Astrocyte of the cerebellum (primary cell): ENCODE data around the gene ZDBF2.
"Not testable (repeated sequence)": the region's sequence is repeated elsewhere in the genome, so short reads cannot be mapped to it uniquely, and the experiment has no call there.

ENCODE experiments used
- DNase-seq: peaks from one replicate; pipeline ENCODE4 v3.0.0-alpha.2; 2011; ENCODE audit warnings: low read depth
- H3K4me3 ChIP-seq: 2 replicates; pipeline ENCODE4 v1.5.1; 2011; ENCODE audit warnings: mild to moderate bottlenecking, low read depth, low read length, moderate library complexity
- in situ Hi-C: cut with HindIII; loops from 2 replicates; pipeline ENCODE4 v1.10.0; 2017; ENCODE audit warnings: low sequenced_read_pairs
- TF ChIP-seq, protein P1 (sequence below): IDR thresholded peaks from 2 replicates; pipeline ENCODE4 v1.5.1; 2012; ENCODE audit warnings: low read length, low read depth, moderate library complexity, mild to moderate bottlenecking; ENCODE audit errors: missing control alignments

ZDBF2 gene

DNA sequence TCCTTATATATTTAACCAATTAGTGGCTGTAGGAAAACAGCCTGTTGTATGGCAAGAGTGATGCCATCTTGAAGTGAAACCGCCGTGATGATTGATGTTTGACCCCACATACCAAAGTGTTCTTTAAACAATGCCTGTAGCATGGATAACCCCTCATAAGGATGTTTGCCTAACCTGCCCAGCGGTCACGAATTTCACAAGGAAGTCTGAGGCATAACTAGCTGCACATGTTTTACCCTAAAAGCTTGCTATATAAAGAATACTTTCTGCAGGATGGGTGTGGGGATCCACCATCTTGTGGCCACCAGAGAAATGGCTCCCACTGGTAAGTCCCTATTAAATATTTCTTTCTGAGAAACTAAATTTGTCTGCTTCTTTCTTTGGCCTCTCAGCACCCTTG is 68.7 kb downstream of the ZDBF2 start:
- in situ Hi-C loops = no loop called here

DNA sequence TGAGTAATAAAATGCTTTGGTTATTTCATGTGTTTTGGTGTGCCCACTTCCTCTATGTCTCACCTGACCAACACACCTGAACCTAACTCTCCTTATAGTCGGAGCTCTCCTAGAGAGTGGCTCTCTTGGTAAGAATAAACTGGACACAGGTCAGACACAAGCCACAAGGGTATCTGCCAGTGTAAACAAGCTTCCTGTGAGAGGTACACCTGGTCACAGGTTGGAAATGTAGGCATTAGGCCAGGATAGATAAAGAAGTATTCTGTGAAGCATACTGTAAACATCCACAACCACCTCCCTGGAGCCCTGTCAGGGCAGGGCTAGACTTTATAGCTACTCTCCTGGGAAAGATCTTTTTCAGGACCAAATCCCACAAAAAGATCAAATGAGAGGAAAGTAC is 69.4 kb downstream of the ZDBF2 start:
- H3K4me3 ChIP-seq = no peak overlapping the region
- DNase-seq = no peak
- in situ Hi-C loops = no loop called here
- TF ChIP-seq, protein P1, sequence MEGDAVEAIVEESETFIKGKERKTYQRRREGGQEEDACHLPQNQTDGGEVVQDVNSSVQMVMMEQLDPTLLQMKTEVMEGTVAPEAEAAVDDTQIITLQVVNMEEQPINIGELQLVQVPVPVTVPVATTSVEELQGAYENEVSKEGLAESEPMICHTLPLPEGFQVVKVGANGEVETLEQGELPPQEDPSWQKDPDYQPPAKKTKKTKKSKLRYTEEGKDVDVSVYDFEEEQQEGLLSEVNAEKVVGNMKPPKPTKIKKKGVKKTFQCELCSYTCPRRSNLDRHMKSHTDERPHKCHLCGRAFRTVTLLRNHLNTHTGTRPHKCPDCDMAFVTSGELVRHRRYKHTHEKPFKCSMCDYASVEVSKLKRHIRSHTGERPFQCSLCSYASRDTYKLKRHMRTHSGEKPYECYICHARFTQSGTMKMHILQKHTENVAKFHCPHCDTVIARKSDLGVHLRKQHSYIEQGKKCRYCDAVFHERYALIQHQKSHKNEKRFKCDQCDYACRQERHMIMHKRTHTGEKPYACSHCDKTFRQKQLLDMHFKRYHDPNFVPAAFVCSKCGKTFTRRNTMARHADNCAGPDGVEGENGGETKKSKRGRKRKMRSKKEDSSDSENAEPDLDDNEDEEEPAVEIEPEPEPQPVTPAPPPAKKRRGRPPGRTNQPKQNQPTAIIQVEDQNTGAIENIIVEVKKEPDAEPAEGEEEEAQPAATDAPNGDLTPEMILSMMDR = no peak

More for the DNA sequence above, 68.7 kb downstream of the ZDBF2 start:
- TF ChIP-seq, protein P1 = no peak
- no peak overlapping the region for H3K4me3 ChIP-seq
- DNase-seq = no peak

DNA sequence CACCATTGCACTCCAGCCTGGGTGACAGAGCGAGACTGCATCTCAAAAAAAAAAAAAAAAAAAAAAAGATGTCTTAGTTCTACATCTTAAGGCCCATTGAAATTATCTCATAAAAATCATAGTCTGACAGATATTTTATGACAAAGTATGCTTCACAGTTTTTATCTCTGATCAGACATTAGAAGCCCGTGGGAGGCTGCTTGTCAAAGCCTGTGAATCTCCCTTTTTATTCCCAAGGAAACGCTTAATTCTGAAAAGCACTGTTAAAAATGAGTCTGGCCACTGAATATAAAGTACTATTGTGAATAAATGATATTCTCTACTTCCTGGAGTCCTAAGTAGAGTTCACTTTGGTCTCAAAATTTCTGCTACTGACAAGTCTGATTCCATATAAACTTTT is 71.1 kb downstream of the ZDBF2 start:
- in situ Hi-C loops = no loop called here
- no peak for DNase-seq
- H3K4me3 ChIP-seq = no peak overlapping the region
- TF ChIP-seq, protein P1 = no peak

DNA sequence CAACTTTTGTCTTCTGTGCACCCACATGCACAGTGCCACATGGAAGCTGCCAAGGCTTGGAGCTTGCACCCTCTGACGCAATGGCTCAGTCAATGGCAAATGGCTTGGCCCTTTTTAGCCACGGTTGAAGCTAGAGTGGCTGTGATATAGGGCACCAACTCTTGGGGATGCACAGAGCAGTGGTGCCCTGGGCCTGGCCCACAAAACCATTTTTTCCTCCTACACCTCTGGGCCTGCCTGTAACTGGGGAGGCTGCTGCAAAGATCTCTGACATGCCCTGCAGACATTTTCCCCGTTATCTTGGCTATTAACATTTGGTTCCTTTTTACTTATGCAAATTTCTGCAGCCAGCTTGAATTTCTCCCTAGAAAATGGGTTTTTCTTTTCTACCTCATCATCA is 74.9 kb downstream of the ZDBF2 start:
- TF ChIP-seq, protein P1 = no peak
- no peak overlapping the region for H3K4me3 ChIP-seq
- in situ Hi-C loops = no loop called here
- DNase-seq = no peak

DNA sequence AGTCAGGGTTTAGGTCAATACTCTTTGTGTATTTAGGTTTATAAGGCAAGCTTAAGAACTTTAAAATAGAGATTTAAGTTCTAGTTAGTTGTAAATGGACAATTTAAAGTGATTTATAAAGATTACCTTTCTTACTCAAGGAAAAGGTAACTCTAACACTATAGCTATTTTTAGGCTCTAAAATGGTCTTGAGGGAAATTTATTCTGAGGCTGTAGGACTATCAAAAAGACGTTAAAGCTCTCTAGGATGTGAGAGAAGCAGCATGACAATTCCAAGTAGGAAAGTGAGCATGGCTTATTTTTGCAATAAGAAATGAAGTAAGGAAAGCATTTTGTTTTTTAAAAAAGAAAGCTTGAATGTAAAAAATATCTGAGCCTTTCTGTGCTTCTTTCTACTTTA is 78.1 kb downstream of the ZDBF2 start:
- no peak for DNase-seq
- TF ChIP-seq, protein P1 = no peak
- in situ Hi-C loops = no loop called here
- no peak overlapping the region for H3K4me3 ChIP-seq

DNA sequence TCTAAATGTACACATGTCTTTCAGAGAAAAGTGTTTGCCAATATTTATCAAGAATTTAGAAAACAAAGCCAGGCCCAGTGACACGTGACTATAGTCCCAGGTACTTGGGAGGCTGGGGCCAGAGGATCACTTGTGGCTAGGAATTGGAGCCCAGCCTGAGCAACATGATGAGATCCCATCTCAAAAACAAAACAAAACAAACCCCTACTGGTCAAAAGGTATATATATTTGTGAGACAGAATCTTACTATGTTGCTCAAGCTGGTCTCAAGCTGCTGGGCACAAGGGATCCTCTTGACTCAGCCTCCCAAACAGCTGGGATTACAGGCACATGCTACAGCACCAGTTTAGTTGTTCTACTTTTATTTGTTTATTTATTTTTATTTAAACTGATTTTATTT is 79.2 kb downstream of the ZDBF2 start:
- in situ Hi-C loops = no loop called here
- H3K4me3 ChIP-seq = no peak overlapping the region
- TF ChIP-seq, protein P1 = peak; percentile 3
- DNase-seq = no peak

DNA sequence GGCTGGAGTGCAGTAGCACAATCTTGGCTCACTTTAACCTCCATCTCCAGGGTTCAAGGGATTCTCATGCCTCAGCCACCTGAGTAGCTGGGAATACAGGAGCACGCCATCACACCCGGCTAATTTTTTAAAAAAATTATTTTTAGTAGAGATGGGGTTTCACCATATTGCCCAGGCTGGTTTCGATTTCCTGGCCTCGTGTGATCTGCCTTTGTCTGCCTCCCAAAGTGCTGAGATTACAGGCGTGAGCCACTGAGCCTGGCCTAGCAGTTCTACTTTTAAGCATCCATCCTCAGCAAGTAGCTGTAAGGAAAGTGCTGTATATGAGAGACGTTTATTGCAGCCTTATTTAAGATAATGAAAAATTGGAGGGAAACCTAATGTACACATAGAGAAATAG is 79.7 kb downstream of the ZDBF2 start:
- no peak for DNase-seq
- in situ Hi-C loops = no loop called here
- TF ChIP-seq, protein P1 = no peak
- H3K4me3 ChIP-seq = no peak overlapping the region

DNA sequence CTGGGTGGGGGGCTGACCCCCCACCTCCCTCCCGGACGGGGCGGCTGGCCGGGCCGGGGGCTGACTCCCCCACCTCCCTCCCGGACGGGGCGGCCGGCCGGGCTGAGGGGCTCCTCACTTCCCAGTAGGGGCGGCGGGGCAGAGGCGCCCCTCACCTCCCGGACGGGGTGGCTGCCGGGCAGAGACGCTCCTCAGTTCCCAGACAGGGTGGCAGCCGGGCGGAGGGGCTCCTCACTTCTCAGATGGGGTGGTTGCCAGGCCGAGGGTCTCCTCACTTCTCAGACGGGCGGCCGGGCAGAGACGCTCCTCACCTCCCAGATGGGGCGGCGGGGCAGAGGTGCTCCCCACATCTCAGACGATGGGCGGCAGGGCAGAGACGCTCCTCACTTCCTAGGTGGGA is 82.4 kb downstream of the ZDBF2 start:
- in situ Hi-C loops, H3K4me3 ChIP-seq, DNase-seq: not testable (repeated sequence)

DNA sequence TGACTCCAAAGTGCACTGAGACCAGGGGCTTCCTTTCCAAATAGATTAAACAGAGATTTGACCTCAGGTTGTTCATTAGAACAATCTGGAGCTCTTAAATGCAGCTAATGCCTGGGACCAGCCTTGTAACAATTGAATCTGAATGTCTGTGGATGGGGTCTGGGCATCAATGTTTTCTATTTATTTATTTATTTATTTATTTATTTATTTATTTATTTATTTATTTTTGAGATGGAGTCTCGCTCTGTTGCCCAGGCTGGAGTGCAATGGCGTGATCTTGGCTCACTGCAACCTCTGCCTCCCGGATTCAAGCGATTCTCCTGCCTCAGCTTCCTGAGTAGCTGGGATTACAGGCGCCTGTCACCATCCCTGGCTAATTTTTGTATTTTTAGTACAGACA is 86.4 kb downstream of the ZDBF2 start:
- DNase-seq, H3K4me3 ChIP-seq, in situ Hi-C loops: not testable (repeated sequence)
